Body of pancreas (tissue), 4 donors: ENCODE results near the gene INPP5B. TPM values are rescaled to one million over a fixed set of nuclear protein-coding genes. Genes with fewer than 3 reads are reported as not detected.
"Not testable (repeated sequence)": the region's sequence is repeated elsewhere in the genome, so short reads cannot be mapped to it uniquely, and the experiment has no call there.

ENCODE experiments used
- ATAC-seq: fragments of 150-250 bp; one replicate; pipeline ENCODE4 v1.9.1; 2016
- DNase-seq, 4 donors: peaks; one replicate each; pipeline ENCODE4 v3.0.0-alpha.2; 2019
- H3K27ac ChIP-seq, 4 donors: fragments of 200-600 bp; sonication (generic); 1 replicate in 3 of 4; 2 replicates in 1 of 4; pipeline versions ENCODE4 v1.5.1 to v1.6.1; 2016 to 2019; ENCODE audit warnings: mild to moderate bottlenecking in 1 of 4, mixed read lengths in 1 of 4, moderate library complexity in 1 of 4
- H3K27me3 ChIP-seq, 2 donors: fragments of 200-600 bp; sonication (generic); one replicate each; pipeline ENCODE4 v1.6.0; 2016; ENCODE audit warnings: mild to moderate bottlenecking in 1 of 2
- H3K36me3 ChIP-seq, 2 donors: fragments of 200-600 bp; sonication (generic); replicated peaks in 1 of 2; 2 replicates each; pipeline ENCODE4 v1.5.1; 2016; ENCODE audit warnings: low read depth in 2 of 2; ENCODE audit not compliant: insufficient read depth in 1 of 2
- H3K4me1 ChIP-seq: fragments of 200-600 bp; sonication (generic); one replicate; pipeline ENCODE4 v1.6.0; 2016
- H3K4me3 ChIP-seq, 2 donors: fragments of 200-600 bp; sonication (generic); 1 replicate in 1 of 2; 2 replicates in 1 of 2; pipeline ENCODE4 v1.5.1; 2016 to 2019
- H3K9me3 ChIP-seq, 3 donors: fragments of 200-600 bp; sonication (generic); 1 replicate in 2 of 3; 2 replicates in 1 of 3; pipeline ENCODE4 v1.5.1; 2016
- POLR2A ChIP-seq, 3 donors: fragments of 450-650 bp; IDR thresholded peaks; one replicate each; pipeline ENCODE4 v1.6.1; 2016; ENCODE audit warnings: antibody characterized with exemption in 3 of 3, mild to moderate bottlenecking in 2 of 3
- WGBS, 2 donors: methylation state at CpG; one replicate each; pipeline ENCODE4 v1.1.5; 2017; 5-methylcytosine and 5-hydroxymethylcytosine counted together
- intact Hi-C: fragments of 100-400 bp; cut with DNase I; formaldehyde crosslinking; loops from one replicate; pipeline ENCODE4 v1.15.1; 2023
- total RNA-seq, 2 donors: library from RNA; depleted of rRNA; stranded (reverse); fragments of >200 nt; gene quantifications; one replicate each; pipeline ENCODE4 v1.1.0, GENCODE V29; 2016
- TF ChIP-seq, protein P1 (sequence below), 7 experiments: fragments of 450-650 bp in 4 of 7; fragments of 200-600 bp in 3 of 7; sonication (generic) in 3 of 7; IDR thresholded peaks; one replicate each; pipeline ENCODE4 v1.5.1; 2016 to 2019; ENCODE audit warnings: antibody characterized with exemption in 7 of 7

The INPP5B gene
- total RNA-seq, 2 donors from 2014 or later, result 11.5 to 13.5 TPM

GRCh38 chr1:37965301-37965700 lies 18.4 kb upstream of the INPP5B start:
- Histone ChIP-seq H3K4me3 (no peak overlapping the region), H3K4me1 (no peaks in the 10 kb centered on the region), H3K36me3 (peaks cover 12 to 26% of the 10 kb centered on the region in 2 donors), H3K27me3 (no peaks in the 10 kb centered on the region), H3K9me3 (no peaks in the 10 kb centered on the region), H3K27ac (no peak overlapping the region)
- intact Hi-C loops, result no loop called here
- TF ChIP-seq, protein P1, sequence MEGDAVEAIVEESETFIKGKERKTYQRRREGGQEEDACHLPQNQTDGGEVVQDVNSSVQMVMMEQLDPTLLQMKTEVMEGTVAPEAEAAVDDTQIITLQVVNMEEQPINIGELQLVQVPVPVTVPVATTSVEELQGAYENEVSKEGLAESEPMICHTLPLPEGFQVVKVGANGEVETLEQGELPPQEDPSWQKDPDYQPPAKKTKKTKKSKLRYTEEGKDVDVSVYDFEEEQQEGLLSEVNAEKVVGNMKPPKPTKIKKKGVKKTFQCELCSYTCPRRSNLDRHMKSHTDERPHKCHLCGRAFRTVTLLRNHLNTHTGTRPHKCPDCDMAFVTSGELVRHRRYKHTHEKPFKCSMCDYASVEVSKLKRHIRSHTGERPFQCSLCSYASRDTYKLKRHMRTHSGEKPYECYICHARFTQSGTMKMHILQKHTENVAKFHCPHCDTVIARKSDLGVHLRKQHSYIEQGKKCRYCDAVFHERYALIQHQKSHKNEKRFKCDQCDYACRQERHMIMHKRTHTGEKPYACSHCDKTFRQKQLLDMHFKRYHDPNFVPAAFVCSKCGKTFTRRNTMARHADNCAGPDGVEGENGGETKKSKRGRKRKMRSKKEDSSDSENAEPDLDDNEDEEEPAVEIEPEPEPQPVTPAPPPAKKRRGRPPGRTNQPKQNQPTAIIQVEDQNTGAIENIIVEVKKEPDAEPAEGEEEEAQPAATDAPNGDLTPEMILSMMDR (IDR thresholded peaks at IDR 0.05), result no peak
- no peak for TF ChIP-seq POLR2A (IDR thresholded peaks at IDR 0.05)
- no peak for ATAC-seq
- WGBS, 2 donors, result 81 to 85% methylated on average over 4 of the region's 4 CpGs
- no peak for DNase-seq

- 90 to 96% methylated on average over 12 of the region's 12 CpGs for WGBS, 2 donors
- DNase-seq, ATAC-seq, H3K4me1 ChIP-seq, intact Hi-C loops, H3K27ac ChIP-seq, H3K4me3 ChIP-seq, H3K27me3 ChIP-seq, H3K9me3 ChIP-seq: not testable (repeated sequence)
- H3K36me3 ChIP-seq, result peaks cover 12 to 29% of the 10 kb centered on the region in 2 donors
These were observed 17.3 kb upstream of the INPP5B start for GRCh38 chr1:37964106-37964505.

DNA sequence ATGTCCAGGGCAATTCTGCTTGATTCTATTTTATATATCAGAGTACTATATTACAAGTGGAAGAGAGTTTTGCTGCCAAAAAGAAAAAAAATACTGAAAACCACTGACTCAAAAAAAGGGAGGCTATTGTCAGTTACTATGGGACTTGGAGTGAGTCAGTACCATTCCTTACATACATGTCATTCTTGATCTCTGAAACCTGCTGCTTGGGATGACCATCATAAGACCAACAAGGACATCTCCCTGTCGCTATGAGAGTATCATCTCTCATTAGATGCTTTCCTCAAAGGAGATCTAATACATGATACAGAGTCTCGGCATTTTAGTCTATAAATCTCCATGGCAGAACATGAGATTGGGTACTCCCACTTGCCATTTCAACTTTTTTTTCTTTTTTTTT lies 11.8 kb upstream of the INPP5B start:
- Histone ChIP-seq H3K27ac (no peak overlapping the region), H3K36me3 (peaks cover 9 to 22% of the 10 kb centered on the region in 2 donors), H3K4me3 (no peak overlapping the region), H3K9me3 (no peaks in the 10 kb centered on the region), H3K4me1 (no peaks in the 10 kb centered on the region), H3K27me3 (no peaks in the 10 kb centered on the region)
- TF ChIP-seq POLR2A (IDR thresholded peaks at IDR 0.05), result no peak
- TF ChIP-seq, protein P1 (IDR thresholded peaks at IDR 0.05), result no peak
- DNase-seq (no peak), ATAC-seq (no peak)
- intact Hi-C loops, result no loop called here
- WGBS, 2 donors, result 92 to 98% methylated on average over 2 of the region's 2 CpGs

GRCh38 chr1:37955685-37956084 lies 8.8 kb upstream of the INPP5B start:
- no peak overlapping the region for H3K27ac ChIP-seq
- TF ChIP-seq POLR2A (IDR thresholded peaks at IDR 0.05), result no peak
- TF ChIP-seq, protein P1 (IDR thresholded peaks at IDR 0.05), result no peak
- intact Hi-C loops, result no loop called here
- no peaks in the 10 kb centered on the region for H3K27me3 ChIP-seq
- H3K9me3 ChIP-seq, result no peaks in the 10 kb centered on the region
- H3K36me3 ChIP-seq, result peaks cover 9 to 22% of the 10 kb centered on the region in 2 donors
- H3K4me1 ChIP-seq, result no peaks in the 10 kb centered on the region
- no peak overlapping the region for H3K4me3 ChIP-seq
- ATAC-seq (no peak), DNase-seq (no peak)
- WGBS, 2 donors, result 25 to 49% methylated on average over 3 of the region's 3 CpGs

- H3K4me3 ChIP-seq, result no peak overlapping the region
- no peak overlapping the region for H3K27ac ChIP-seq
- no peaks in the 10 kb centered on the region for H3K27me3 ChIP-seq
- no peak for ATAC-seq
- intact Hi-C loops, result no loop called here
- H3K9me3 ChIP-seq, result no peaks in the 10 kb centered on the region
- 57 to 65% methylated on average over 3 of the region's 3 CpGs for WGBS, 2 donors
- peaks cover 9 to 18% of the 10 kb centered on the region in 2 donors for H3K36me3 ChIP-seq
- TF ChIP-seq, protein P1 (IDR thresholded peaks at IDR 0.05), result no peak
- no peak for TF ChIP-seq POLR2A (IDR thresholded peaks at IDR 0.05)
- DNase-seq, result no peak
- no peaks in the 10 kb centered on the region for H3K4me1 ChIP-seq
These were observed 7.6 kb upstream of the INPP5B start for GRCh38 chr1:37954316-37954971.
